Endometrium (tissue), 2 donors: ENCODE data around the gene ETFA.

Experiments used
- FAIRE-seq: peaks from 2 replicates; lab custom pipeline; 2012; peaks lifted over from hg19 to GRCh38; lab: Jason Lieb, UNC
- donor health status: control.
- donor health status: control.

Gene ETFA

DNA sequence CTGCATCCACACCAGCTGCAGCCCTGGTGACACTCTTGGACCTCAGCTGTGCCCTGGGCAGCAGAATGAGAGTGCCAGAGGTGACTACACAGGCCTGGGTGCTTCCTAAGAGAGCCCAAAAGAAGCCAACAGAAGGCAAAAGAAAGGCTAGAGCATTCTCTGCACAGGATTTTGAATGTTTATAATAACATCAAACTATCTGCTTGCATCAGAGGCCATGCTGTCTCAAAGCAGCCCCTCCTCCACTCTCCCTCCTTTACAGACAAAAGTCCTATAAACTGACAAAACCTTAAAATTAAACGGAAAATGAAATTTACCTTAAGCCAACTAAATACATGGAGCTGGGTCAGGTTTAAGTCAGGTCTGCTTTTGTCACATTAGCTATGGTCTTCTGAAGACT, 95.6 kb downstream of the ETFA start:
- FAIRE-seq = no peak

DNA sequence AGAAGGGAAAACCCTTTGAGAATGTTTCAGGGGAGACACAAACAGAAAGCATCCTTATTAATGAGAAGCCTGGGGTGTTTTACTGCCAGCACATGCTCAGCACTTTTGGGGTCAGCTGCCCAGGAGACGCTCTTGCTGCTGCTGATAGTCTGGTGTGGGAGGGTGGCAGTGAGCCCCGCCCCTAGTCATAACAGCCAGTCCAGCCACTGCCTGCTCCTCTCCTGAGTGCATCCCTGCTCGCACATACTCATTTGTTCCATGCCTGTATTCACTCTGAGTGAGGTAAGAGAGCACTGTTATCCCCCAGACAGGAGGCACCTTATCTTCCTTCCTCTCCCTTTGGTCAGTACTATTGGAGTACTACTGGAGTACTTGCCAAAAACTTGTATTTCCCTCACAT, 101.3 kb downstream of the ETFA start:
- no peak for FAIRE-seq

DNA sequence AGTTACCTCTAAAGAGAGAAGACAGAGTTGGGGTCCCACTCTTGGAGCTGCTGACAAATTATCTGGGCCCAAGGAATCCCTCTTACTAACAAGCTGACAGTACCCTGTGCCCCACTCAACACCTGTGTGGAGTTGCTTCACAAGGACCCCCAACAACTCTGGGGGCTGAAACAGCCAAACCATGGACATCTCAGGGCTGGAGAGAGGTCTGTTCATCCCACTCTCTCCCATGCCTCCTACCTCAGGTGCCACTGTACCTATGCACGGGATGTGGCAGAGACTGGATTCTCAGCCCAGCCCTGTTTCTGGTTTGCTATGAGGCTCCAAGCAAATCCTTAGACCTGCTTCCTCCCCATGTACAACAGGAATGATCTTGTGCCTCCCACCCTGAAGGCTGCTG, 101.7 kb downstream of the ETFA start:
- FAIRE-seq = no peak

DNA sequence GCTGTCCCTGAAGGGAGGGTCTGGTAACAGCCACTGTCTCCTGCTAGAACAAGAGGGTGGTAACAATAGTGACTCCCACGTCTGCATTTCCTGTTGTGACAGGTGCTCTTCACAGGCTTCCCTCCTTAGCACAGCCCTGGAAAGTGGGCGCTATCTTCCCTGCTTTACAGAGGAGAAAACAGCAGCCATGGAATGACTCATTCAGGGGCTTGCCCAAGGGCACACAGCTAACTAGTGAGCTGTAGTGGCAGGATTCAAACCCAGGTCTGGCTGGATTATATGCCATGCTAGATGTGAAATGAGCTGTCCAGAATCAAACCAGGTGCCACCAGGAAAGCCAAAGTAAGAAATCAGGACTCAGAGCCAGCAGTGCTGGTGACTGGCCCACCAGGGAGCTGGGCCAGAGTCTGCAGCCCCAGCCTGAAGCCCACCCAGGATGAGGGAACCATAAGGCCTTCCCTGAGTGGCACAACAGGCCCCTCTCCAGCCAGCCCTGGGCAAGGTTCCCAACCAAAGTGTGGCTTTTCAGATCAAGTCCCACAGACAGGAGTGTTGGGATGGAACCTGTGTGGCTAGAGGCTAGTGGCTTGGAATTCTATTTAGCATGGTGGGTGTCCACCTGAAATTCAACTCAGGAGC, 102.4 kb downstream of the ETFA start:
- no peak for FAIRE-seq

DNA sequence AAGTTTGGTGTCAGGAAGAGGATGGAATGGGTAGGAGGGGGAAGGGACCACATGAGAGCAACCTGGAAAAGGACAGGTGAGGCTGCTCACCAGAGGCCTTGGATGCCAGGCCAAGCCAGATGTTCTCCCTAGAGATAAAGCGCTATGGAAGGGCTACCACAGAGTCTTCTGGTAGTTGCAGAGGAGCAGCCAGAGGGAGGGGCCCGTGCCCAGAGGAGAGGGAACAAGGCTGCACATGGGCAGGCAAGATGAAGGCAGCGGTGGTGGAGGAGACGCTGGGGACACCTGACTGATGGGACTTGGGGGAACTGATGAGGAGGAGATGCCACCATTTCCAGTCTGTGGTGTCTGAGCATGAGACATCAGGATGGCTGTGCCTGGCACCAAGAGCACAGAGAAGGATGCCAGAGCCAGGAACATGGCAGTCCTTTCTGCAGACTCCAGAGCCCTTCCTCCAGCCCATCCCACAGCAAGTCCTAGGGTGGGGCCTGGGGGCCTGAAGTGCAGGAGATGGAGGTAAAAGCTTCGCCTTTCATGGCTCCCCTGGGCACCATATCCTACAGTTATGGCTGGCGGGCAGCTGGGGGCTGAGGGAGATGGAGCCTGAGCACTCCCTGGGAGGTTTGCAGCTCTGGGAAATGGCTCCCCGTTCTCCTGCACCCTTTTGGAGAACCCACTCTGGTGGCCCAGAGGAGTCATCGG, 103.0 kb downstream of the ETFA start:
- FAIRE-seq = no peak

DNA sequence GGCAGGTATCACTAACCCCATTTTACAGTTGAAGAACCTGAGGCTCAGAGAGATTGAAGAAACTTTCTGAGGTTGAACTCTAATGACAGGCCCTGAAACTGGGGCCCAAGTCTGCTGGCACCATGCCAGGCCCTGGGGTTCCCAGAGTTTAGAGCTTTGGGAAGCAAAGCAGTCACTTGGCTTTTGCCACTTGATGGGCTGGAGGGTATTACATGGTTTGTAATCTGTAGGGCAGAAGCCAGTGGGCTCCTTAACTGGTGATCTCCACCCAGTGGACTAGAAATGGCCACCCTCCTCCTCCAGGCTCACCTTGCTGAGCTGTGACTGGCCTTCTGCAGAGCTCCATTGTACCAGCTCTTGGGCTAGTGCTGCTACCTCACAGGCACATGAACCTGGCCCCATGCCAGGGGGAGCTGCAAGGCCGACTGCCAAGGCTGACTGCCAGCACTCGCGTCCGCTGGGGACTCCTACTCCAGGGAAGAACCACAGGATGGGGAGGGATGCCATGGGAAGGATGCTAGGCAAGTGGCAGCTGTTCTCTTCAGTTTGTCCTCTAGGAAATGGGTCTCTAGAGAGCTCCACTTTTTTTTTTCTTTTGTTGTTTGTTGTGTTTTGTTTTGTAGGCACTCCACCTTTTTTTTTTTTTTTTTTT, 104.8 kb downstream of the ETFA start:
- no peak for FAIRE-seq

DNA sequence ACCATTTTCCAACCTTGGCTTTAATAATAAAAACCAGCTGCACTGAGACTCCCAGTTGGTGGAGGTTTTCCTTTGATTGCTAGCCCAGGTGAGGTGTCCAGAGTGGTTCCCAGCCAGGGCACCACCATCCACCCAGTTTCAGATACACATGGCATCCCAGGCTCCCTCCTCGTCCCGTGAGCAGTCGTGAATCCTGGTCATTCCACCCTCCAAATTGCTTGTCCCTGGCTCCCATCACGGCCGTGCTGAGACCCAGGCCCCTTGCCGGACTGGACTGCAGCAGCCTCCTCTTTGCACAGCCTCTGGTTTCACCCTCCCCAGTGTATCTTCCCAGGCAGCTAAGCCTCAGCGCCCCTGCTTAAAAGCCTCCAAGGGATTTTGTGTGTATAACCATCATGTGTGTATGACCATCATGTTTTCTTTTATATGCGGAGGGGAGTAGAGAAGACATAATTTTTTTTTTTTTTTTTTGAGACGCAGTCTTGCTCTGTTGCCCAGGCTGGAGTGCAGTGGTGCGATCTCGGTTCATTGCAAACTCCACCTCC, 106.3 kb downstream of the ETFA start:
- no peak for FAIRE-seq

DNA sequence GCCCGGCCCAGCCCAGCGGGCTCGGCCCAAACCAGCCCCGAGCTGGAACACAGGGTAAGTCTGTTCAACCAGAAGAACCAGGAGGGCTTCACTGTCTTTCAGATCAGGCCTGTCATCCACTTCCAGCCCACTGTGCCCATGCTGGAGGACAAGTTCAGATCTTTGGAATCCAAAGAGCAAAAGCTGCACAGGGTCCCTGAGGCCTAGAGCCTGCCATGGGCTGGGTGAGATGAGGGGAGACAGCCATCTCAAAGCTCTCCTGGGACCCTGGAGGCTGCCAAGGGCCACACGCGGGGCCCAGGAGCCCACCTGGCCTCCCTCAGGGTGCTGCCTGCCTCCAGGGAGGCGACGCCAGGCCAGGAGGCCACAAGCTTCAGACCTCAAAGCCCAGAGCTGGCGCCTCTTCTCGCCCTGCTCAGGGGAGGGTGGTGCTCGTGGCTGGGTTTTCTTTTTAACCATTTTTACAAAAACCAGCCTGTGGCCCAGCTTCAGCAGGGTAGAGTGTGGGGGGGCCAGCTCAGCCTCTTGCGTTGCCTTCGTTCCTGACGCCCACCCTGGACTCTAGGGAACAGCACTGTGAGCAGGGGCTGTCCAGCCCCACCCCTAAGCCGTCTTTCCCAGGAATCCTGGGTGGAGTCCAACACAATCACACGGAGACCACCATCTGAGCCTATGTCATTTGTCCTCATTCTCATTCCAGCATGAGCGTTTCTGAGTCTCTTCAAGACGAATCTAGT, 107.0 kb downstream of the ETFA start:
- no peak for FAIRE-seq

DNA sequence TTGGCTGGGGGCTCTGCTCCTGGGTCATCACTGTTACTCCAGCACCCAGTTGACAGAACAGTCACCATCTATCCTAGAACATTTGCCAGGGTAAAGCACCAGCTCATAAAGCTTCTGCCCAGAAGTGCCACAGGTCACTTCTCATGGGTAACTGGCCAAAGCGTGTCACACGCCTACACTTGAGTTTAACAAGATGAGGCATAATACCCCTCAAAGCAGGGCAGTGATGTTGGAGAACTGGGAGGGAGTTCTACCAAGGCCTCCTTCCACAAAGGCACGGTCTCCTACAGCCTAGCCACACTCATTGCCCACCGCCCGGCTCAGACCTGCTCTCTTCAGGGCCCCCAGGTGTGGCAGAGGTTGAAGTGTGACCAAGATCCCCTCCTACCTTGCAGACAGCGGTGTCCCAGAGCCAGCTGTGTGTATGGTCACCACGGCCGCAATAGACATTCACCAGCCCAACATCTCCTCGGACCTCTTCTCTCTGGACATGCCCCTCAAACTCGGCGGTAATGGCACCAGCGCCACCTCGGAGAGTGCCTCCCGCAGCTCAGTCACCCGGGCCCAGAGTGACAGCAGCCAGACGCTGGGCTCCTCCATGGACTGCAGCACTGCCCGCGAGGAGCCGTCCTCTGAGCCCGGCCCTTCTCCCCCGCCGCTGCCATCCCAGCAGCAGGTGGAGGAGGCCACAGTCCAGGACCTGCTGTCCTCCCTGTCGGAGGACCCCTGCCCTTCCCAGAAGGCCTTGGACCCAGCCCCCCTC, 107.7 kb downstream of the ETFA start:
- FAIRE-seq = no peak

DNA sequence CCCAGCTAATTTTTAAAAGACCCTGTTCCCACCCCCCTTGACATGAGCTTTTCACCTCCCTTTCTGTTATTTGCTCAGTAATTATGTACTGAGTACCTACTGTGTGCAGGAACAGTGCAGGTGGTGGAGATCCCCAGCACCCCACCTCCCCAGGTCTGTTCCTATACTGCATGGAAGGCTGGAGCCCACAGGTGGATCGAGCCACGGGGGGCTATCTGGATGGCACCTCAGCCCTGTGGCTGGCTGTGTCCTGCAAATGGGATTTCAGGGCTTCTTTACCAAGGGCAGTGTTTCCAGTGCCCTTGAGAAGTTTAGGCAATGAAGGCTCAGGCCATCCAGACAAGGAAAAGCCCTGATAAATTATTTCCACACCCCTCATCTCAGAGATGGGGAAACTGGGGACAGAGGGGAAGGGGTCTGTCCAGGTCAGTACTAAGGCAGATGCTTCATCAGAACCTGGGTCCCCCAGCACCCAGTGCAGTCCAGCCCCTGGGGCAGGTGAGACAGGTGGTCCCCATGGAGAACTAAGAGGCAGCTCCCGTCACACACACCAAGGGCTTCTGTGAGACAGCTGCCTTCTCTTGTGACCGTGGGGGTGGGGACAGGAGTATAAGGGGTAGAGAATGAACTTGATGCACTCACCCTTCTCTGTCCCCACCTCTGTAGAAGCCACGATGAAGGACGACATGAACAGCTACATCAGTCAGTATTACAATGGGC, 109.6 kb downstream of the ETFA start:
- no peak for FAIRE-seq

DNA sequence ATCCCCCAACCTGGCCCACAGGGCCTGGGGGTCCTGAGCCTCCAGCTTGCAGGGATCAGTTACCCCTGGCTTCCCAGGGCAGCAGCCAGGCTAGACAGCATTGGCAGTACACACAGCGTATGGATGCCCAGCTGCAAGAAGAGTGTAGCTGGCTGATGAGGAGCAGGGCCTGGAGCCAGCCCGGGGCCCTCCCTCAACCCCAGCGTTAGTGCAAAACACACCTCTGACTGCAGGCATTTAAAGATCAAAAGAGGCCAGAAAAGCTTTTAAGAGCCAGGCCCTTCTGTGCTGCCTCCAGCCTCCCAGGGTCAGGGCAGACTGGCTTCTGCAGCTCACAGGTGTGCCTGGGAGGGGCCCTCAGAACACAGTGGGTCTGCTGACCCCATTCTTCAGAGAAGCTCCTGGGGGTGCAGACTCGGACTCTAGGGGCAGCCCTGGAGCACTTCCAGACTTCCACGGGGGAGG, 110.6 kb downstream of the ETFA start:
- FAIRE-seq = no peak

DNA sequence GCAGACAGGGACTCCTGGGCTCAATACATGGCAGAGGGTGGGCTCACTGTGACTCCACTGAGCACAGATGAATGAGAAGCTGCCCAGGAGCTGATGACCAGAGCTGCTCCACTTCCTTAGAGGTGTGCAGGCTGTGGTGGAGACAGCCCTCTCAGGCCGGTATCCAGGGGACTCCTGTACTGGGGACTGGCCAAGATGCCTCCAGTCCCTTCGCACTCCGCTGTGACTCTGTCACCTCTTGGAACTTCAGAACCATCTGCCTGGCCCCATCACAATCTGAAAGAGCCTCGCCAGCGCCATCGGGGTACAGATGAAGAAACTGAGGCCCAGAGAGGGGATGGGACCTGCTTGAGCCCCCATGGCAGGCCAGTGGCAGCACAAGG, 111.2 kb downstream of the ETFA start:
- no peak for FAIRE-seq

DNA sequence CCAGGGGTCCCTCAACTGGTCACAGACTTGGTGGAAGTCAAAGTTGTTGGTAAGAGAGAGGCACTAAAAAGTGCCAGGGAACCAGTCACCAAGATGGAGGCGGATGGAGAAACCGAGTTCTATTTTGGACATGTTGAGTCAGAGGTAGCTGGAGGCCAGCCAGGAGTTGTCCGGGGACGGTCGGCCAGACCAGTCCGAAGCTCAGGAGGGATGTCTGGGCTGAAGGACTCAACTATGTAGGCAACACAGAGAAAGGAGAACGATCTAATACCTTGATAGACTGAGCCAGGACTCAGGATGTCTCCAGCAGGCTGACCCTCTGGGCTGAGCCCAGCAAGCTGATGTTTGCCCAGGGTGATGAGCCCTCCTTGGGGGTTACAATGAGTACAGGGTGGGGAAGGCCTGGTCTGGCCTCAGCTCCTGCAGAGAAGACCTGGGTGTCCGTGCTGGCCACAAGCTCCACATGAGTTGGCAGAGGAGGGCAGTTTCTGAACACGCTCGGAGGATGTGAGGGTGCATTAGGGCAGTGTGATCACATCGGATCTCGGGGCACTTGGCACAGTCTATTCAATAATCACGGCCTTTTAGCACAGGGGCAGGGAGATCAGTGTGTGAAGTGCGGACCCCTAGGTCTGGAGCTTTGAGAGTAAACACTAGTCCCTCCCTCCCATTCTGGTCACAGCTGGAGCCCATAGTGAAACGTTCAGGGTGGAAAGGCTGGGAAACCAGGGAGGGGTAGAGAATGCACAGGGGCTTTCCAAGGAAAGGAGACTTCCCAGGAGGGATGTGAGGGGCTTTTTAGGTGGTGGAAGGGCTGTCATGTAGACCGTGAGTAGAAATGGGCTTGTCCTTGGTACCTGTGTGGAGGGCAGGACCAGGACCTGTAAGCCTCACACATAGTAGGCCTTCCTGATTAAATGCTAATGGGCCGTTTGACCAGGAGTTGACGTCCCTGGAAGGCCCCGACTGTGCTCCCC, 111.9 kb downstream of the ETFA start:
- no peak for FAIRE-seq

DNA sequence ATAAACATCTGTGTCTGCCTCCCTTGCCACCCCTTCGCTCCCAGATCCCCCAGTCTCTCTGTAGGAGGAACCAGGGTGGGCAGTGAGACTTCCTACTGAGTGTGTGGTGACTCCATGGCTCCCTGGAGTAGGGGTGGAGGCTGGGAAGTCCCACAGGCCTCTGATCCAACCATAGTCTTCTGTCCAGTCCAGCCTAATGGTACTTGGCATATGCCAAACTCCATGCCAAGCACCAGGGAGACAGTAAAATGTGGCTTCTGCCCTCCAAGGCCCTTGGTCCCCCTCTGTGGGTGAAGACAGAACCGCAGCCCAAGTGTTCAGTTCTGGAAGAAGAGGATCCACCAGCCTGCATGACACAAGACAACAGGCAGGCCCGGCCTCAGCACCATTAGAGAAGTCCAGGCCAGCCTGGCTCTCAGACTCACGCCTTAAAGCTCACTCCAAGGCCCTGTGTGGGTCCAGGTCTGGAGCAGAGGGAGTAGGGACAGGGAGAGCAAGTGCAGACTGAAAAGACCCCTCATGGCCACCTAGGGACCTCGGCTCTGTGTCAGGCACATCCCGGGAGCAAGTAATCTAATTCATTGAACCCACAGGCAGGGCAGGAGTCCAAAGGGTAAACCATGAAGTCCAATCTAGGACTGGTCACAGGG, 112.7 kb downstream of the ETFA start:
- FAIRE-seq = no peak

DNA sequence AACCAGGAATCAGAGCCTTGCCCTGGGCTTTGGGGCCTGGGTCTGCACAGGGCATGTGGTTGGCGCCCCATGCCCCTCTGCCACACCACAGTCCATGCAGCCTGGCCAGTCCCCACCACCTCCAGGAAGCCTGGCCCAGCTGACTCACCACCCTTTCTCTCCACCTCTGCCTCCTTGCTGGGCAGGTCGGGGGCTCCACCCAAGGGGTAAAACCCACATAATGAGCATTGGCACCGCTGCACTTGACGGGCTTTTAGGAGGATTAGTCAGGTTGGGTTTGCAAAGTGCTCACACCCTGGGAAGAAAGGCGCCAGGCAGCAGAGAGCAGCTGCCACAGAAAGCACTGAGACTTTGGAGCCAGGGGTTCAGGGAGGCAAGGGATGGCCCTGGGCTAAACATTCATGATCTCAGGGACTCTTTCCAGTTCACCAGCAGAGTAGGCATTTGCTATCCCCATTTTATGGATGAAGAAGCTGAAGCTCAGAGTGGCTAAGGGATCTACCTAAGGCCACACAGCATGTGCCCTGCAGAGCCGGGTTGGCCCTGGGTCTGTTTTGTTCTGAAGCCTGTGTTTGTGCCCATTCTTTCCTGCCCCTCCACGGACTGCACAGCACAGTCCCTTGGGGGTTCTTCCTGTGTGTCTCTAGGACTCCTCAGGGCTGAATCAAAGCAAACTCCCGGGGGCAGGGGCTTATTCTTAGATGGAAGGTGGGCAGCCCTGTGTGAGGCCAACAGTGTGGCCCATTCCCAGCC, 113.4 kb downstream of the ETFA start:
- no peak for FAIRE-seq

DNA sequence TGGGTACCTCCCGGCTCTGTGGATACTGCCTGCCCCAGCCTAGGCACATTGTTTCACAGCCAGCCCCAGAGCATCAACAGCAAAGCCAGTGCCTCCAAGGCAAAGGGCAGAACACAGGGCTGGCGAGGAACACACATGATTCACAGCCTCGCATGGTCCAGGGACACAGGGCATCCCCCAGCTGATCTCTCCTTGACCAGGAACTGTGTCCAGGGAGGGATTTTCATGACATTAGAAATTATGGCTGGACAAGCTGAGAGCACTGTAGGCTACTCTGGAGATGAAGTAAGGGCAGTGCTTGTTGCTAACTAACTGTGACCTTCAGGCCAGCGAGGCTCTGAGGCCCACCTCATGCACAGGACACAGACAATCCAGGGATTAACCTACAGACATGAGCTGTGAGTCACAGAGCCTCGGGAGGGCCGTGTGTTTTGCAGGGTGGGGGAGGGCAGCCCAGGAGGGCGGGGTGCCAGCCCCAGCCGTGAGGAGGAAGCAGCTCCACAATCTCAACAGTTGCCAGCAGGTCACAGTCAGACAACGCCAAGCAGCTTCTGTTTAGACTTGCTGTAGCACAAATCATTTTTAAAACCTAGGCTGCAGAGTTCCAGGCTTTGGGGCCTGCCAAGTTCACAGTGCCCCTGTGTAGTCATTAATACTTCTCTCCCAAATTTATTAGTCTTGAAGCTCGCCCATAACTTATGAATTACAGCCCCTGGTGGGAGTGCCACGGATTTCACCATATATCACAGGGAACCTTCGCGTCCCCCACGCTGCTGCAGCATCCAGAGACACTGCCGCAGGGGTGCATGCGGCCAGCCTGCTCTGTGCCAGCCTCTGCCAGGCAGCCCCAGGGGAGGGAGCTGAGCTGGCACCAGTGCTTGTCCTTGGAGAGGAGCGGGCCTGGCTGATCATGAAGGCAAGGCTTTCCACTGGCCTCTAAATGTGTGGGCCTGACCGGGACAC, 114.7 kb downstream of the ETFA start:
- peak; percentile 89 for FAIRE-seq

DNA sequence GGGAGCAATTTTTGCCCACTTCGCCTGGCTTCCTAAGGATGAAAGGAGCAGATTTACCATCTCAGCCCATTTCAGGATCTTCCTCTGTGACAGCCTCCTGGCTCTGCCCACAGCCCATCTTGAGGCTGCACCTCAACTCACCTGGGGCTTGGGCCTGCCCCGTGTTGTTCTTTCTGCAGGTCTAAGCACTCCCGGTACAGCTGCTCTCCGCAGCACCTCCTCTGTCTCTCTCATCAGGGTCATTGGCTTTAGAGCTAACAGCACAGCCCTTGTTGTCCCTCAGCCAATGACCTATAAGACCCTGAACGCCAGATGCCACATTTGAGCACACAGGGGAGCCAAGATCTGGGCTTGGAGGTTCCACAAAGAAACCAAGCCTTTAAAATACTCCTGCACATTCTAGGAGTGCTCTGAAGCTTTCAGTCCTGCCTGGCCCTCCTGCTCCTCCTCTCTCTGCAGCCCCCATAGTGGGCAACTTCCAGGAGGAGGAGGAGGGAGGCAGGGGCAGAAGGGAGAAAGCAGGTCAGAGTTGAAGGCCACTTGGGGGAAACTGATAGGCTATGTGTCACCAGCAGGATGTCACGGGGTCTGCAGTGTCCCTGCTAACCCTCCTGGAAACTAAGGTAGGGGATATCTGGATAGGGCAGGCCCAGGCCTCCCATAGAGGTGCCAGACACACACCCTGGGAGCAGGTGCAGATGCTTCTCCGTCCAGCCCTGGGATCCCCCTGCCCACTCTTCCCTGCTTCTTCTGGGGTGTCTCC, 115.6 kb downstream of the ETFA start:
- no peak for FAIRE-seq
